T1000 (cell line): ENCODE results near the gene TNFRSF4.
"Not testable (repeated sequence)": the region's sequence is repeated elsewhere in the genome, so short reads cannot be mapped to it uniquely, and the experiment has no call there.

ENCODE experiments used
- DNase-seq: peaks from one replicate; lab custom pipeline; 2025; ENCODE audit warnings: mixed read lengths; lab: John Stamatoyannopoulos, UW

Gene TNFRSF4

DNA sequence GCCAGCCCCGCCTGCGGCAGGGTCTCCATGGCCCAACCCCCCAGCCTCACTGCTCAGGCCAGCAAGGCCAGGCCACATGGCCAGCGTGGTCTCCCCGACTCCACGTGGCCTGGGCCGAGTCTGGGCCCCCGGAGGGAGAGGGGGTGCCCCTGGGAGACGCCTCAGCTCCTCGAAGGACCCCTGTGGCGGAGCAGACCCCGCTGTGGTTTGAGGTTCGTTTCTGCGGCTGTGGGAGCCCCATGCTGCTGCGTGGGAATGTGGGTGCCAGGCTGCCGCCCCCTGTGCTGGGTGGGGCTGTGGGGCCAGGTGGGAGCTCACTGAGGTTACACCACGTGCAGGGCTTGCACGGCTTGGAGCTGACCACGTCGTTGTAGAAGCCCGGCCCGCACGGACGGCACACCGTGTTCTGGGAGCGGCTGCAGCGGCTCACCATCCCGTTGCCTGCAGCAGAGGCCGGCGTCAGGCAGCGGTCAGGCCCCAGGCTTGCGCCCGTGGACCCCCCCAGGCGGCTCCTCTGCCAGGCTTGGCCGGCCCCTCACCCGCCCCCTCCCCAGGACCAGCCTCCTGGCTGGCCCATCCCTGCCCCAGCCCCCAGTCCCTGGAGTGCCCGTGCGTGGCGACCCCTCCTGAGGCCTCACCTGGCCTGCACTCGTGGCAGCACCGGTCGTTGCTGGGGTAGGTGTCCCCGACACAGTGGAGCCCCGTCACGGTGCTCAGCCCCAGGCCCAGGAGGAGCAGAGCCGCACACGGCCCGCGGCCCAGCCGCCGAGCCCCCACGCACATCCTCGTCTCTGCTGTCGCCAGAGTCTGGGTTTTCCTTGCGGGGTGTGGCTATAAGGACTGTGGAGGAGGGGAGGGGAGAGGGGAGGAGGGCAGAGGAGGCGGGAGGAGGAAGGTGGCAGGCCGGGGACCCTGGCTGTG is at the start of gene TNFRSF4:
Gene TNFRSF4 (minus strand): TSS at position 809 of the 921 bp plus-strand sequence. CDS start 26 bp downstream, at position 783.
- no peak for DNase-seq

DNA sequence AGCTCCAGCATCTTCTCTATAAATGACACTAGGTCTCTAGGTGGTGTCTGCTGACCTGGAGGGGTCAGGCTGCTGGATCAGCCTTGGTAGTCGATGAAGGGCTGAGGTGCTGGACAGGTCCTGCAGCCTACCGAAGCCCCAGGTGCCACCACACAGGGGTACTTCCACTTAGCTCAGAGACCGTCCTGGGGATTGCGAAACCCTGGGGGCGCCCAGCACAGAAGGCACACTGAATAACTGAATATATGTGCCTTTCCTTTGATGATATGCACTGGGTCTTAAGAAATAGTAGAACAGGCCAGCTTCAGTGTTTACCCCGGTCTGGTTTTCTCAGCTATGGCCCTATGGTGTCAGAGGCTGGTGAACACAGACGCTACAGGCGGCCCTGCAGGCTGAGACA is 48.8 kb upstream of the TNFRSF4 start:
- no peak for DNase-seq

DNA sequence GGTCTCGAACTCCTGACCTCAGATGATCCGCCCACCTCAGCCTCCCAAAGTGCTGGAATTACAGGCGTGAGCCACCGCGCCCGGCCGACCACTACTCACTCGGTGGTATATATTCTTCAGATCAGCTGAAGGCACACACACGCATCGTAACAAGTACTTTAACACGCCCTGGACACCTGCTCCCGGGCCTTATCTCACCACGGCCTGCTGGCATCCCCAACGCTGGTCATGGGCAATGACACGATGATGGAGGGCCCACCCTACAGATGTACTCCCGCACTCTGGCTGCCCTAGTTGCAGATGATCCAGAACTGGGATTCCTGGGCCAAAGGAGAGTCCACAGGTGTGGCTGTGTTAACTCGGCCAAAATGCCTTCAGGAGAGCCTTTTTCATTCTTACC is 48.1 kb upstream of the TNFRSF4 start:
- DNase-seq = no peak

DNA sequence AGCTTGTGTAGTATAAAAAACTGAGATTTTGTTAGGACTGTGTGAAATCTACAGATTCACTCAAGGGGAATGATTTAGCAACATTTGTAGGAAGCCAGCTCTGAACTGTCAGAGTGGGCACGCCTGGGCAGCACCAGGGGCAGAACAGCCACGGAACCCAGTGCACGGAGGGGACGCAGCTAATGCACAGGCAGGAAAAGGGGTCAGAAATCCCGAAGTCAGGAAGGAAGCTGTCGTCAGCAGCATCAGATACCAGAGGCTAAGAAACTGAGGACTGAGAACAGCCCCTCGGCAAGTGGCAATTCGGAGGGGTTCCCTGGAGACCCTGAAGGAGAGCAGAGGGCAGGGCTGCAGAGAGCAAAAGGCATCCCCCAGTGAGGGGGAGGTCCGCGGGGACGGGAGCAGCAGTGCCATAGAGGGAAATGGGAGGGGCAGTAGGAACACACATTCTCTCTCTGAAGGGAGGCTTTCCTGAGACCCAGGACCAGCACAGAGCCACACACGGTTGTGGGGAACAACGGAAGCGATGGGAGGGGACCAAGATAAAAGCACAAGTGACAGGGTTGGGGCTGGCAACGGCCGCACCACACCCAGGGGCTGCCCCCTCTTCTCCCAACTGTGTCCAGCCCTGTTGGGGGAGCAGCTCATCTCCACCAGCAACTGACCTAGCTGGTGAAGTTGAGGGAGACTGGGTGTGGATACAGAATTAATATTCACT is 47.0 kb upstream of the TNFRSF4 start:
- no peak for DNase-seq

DNA sequence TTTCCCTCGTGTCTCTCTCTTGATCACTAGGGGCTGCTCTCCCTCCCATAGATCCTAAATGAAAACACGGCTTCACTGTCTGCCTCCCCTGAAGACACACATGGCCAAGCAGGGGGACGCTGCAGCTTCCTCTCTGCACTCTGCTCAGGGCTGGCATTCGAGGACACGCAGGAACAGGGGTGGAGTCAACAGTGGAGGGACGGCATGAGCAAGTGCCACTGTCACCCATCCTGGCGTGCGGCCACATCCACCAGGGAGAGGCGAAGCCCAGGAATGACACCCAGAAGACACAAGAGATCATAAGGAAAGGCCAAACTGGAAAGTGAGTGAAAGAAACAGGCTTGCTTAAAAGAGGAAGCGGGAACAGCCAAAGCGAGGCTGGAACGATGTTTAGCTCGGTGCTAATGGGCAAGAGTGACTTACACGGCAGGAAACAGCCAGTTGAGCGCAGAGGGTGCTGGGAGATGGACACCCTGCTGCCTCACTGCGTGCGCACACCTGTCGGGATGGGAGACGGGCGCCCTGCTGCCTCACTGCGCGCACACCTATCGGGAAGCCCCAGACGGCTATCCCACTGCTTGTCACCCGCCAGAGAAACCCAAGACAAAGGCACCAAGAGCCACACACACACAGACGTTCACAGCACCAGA is 46.1 kb upstream of the TNFRSF4 start:
- DNase-seq = no peak

DNA sequence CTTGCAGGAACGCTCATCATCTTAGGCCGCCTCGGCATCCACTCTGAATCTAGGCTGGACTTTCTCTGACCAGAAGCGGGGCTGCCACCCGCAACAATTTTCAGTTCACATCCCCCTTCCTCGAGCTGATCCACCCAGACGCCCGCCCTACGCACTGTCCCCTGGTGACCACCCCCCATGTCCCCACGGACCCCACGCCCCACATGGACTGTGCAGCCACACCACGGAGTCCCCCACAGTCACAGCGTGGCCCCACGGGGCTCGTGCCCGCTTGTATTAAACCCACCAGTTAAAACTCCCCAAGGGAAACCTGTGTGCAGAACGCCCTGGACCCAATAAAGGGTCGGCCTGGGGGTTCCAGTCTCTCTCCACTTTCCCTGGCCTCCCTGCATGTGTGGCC is 45.6 kb upstream of the TNFRSF4 start:
- no peak for DNase-seq

DNA sequence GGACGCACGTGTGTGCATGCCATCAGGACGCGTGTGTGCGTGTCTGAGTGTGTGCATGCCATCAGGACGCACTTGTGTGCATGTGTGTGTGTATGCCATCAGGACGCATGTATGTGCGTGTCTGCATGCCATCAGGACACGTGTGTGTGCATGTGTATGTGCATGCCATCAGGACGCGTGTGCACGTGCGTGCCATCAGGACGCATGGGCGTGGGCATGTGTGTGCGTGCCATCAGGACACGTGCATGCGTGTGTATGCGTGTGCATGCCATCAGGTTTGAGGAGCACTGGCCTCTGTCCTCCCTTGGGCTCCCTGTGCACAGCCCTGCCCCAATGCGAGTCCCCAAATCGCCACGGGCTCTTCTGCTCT is 45.2 kb upstream of the TNFRSF4 start:
- no peak for DNase-seq

DNA sequence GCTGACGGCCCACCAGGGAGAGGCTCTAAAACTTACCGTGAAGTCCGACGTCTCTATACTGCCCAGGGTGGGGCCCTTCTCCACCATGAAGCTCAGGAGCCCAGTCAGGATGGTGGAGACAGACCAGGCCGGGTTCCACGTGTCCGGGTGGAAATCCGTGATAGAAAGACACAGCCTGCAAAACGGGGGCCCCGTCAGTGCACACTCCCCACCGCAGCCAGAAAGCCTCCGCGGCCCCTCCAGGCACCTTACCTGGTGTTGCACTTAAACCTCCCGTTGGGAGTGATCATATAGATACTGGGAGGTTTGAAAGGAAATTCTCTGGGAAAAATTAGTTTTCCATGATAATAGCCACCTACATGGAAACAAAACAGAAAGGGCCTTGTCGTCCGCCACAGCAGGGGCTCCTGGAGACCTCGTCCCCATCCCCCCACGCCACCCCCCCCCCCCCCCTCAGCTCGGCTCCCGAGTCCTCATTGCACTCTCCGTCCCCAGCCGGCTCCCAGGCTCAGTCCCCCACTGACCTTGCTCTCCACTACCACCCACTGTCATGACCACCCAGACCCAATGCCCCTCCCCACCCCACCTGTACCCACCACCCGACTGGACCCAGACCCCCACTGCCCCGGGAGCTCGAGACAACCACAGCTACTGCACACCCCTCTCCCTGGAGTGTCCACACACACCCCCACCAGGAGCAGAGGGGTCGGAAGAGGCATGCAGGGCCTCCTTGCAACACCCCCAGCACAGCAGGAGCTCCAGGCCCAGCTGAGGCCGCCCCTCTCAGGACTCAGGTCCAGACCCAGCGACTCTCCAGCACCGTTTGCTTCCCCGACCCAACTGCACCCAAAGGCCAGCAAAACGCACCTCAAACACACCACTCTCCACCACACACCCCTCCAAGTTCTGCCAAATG is 43.3 kb upstream of the TNFRSF4 start:
- no peak for DNase-seq

DNA sequence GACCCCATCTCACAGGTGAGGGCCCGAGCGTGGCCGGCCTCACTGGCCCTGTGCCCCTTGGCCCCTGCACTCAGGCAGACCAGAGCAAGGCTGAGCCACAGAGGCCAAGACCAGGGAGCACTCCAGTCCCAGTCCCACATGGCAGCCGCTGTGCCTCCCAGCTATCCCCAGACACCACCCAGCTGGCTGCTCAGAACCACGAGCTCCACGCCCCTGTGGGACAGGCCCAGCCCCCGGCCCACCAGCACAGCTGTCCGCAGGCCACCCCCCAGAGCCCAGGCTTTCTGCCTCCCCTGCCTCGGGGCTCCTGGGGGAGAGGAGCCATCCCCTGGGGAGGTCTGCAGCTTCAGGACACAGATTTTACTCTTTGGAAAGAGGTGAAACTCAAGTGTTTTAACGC is 41.7 kb upstream of the TNFRSF4 start:
- no peak for DNase-seq

DNA sequence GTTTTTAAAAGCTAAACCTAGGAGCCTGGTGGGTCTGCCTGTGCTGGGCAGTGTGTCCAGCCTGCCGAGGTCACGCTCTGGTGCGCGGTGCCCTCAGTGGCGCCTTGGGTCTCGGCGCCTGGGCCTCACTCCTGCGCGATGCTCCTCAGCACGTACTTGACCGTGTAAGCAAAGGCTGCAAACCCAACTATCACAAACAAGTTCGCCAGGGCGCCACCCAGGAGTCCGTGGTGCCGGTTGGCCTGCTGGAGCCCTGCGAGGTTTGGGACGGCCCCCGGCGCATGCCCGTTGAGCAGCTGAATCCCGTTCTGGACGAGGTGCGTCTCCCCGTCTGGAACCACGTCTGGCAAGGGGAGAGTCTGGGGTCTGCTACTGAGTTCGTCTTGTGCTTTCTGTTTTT is 41.1 kb upstream of the TNFRSF4 start:
- DNase-seq = no peak

DNA sequence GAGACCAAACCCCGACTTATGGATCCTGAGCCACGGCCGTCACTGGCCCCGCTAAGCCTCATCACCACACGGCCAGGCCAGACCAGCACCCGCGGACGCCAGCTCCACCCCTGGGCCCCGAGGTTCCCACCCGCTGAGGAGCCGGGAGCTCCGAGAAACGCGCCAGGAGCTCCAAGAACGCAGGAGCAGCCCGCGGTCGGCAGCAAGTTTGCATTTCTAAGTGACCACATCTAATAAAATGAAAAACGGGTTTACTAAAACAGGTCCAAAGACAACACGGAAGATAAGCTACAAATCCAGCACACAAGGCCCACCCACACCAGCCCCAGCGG is 40.7 kb upstream of the TNFRSF4 start:
- DNase-seq = no peak

DNA sequence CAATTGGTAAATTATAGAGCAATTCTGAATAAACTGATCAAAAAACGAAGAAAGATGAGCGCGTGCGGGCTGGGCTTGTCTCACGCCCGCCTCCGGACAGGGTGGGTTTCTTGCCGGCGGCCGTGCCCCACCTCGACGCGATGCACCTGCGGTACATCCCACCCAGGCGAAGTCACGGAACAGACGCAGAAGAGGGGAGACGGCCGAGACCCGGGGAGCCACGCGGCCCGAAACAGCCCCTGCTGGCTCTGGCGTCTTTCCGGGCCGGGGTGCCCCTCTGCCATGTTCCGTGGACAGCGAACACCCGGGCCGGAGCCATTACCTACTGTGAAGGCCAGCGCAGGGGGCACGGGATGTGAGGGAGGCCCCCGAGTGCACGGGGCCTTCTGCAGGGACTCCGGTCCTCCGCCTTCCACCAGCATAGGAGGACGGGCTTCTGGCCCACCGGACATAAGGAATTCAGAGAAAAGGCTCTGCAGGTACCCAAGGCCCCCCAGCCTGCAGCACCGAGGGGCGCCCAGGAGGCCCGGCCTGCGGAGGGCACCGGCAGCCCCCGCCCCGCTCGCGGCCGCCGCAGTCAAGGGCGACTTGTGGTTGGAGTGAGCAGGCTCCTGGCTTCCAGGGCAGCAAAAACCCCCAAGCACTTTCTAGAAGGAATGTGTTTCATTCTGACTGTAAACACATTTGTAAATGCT is 40.2 kb upstream of the TNFRSF4 start:
- DNase-seq = no peak

DNA sequence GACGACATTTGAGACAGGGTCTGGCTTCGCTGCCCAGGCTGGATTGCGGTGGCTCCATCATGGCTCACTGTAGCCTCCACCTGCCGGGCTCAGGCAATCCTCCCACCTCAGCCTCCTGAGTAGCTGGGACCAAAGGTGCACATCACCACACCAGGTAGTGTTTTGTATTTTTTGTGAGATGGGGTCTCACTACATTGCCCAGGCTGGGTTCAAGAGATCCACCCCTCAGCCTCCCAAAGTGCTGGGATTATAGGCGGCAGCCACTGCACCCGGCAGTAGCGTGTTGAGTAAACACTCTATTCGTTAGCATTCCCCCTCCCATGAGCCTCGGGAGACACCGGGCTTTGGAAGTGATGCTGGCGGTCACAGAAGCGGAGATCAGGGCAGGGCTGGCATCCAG is 39.4 kb upstream of the TNFRSF4 start:
- DNase-seq = no peak

DNA sequence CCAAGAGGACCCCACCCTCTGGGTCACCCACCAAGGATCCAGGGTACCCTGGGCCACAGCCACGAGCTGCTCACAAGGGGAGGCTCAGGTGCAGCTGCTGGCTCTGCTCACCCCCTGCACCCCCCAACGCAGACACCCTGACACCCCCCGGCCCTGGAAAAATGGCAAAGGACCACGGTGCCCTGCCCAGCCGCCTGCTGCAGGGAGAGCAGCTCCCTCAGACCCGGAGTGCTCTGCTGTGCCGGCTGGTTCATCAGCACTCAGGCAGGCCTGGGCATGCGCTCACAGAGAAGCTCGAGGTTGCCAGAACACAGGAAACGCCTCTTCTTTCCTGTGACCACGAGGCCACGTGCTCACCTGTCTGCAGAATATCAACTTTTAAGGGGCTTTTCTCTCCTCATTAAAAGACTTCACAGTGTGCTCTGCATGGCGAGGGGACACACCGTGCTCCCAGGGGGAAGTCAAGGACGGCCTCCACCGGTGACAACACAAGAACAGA is 36.9 kb upstream of the TNFRSF4 start:
- DNase-seq = no peak

DNA sequence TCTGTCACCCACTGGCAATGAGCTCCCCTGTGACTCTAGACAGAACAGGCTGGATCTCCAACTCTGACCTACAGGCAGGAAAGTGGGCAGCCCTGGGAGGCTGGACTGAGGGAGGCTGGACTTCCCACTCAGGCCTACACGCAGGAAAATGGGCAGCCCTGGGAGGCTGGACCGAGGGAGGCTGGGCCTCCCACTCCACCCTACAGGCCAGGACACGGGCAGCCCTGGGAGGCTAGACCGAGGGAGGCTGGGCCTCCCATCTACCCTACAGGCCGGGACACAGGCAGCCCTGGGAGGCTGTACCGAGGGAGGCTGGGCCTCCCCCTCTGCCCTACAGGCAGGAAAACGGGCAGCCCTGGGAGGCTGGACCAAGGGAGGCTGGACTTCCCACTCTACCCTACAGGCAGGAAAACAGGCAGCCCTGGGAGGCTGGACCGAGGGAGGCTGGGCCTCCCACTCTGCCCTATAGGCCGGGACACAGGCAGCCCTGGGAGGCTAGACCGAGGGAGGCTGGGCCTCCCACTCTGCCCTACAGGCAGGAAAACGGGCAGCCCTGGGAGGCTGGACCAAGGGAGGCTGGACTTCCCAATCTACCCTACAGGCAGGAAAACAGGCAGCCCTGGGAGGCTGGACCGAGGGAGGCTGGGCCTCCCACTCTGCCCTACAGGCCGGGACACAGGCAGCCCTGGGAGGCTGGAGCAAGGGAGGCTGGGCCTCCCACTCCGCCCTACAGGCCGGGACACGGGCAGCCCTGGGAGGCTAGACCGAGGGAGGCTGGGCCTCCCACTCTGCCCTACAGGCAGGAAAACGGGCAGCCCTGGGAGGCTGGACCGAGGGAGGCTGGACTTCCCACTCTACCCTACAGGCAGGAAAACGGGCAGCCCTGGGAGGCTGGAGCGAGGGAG is 34.3 kb upstream of the TNFRSF4 start:
- DNase-seq = not testable (repeated sequence)

DNA sequence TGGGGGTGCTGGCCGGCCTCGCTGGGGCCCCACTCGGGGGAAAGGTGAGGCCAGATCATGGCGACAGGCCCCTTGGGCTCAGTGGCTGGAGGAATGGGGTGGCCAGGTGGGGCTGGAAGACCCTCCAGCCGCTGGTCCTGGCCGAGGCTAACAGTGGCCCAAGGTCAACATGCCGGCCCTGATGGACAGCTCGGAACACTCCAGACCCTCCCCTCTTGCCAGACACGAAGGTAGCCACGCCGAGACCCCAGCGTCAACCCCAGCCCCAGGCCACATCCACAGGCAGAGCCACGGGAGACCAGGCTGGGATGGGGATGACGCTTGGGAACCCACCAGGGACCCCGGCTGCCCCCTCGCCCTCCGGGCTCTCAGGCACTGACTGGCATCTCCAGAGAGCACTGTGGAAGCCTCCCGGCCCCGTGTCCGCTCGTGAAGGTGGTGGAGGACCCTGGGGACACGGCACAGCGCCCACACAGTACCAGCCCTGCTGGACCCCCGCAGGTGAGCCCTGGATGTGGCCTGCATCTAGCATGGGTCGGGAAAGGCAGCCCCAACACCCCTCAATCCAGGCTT is 33.5 kb upstream of the TNFRSF4 start:
- no peak for DNase-seq

DNA sequence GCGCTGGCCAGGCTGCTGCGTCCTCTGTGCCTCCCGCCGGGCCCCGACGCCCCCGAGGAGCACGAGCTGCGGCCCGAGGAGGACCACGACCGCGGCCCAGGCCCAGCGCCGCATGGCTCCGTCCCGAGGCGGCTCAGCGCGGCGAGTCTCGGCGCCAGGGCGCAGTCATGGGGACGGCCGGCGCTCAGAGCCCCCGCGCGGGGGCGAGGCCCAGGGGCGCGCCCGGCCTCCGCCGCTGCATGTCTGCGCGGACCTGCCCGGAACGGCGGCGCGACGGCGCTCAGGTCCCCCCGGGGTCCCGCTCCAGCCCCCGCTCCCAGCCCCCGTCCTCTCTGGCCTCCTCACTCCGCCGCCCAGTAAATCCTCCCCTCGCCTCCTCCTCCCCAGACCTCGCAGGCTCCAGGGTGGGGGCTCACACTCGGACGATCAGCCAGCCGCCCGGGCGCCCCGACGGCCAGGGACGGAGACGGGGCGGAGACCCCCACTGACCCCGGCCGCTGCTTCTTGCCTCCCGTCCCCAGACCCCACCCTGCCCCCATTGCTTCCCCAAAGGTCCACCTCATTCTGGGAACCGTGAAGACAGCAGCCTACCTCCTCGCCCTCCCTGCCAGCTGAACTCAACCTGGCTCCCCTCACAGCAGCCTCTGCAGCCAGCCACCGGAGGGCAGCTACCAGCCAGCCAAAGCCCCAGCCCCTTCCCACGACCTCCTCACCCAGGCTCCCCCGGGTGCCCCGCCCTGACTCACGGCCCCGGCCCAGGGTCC is 32.8 kb upstream of the TNFRSF4 start, which contains the start of gene C1QTNF12:
Gene C1QTNF12 (minus strand): TSS at position 146 of the 764 bp plus-strand sequence. CDS start 32 bp downstream, at position 114.
- DNase-seq = no peak

DNA sequence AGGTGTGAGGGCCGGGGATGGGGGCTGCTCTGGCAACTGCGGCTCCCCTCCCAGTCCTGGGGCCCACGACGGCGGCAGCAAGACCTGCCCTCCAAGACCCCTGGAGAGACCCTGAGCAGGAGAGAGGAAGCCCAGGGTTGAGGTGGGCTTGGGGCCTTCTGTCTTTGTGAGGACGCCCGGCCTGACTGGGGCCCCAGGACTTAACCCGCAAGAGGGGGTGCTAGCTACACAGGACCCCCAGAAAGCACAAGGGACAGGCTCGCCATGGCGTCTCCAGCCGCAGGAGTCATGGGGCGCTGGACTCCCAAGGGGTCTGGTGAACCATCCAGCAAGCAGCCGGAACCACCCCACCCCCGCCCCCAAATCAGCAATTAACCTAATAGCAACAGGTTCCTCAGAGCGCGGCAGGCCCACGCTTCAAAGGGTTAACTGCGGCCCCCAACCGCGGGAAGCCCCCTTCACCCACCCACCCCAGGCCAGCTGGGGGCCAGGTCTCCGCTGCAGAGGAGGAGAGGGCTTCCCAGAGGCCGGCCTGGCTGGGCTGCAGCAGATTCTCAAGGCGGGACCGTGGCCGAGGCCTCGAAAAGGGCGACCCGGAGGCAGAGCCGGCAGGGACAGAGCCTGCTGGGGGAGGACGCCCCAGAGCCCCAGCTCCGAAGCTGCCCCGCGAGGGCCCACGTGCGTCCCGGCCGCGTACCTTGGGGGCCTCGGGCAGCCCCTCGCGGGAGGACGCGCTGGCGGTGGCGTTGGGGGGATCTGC is 32.0 kb upstream of the TNFRSF4 start:
- DNase-seq = no peak
